ENCODE data around the gene PRDM16. TPM values are rescaled to one million over a fixed set of nuclear protein-coding genes. Genes with fewer than 3 reads are reported as not detected.

PRDM16 gene
- total RNA-seq, 1 donor from 2014 or later = 0.43 TPM

- FAIRE-seq (no peak), DNase-seq (ENCODE audit: low read depth) (no peak)
- Mint-ChIP-seq H3K36me3 (ENCODE audit: low read depth, unreplicated experiment) (no peaks in the 10 kb centered on the region), H3K4me3 (ENCODE audit: unreplicated experiment) (no peak overlapping the region), H3K27me3 (ENCODE audit: low read depth, unreplicated experiment) (peaks cover 58% of the 10 kb centered on the region), H3K27ac (ENCODE audit: unreplicated experiment) (no peak overlapping the region), H3K9me3 (ENCODE audit: unreplicated experiment) (peaks cover 2% of the 10 kb centered on the region), H3K4me1 (ENCODE audit: low read depth, unreplicated experiment) (no peaks in the 10 kb centered on the region)
- Histone ChIP-seq H3K9ac (ENCODE audit: low read length) (no peak overlapping the region), H4K20me1 (ENCODE audit: insufficient read depth, low read length) (no peaks in the 10 kb centered on the region), H3K4me3 (ENCODE audit: insufficient read depth, low read depth, low read length) (no peak overlapping the region), H3K4me2 (ENCODE audit: low read length) (no peak overlapping the region), H3K79me2 (ENCODE audit: insufficient read depth, low read length) (no peaks in the 10 kb centered on the region), H3K4me1 (ENCODE audit: insufficient read depth, low read length) (peaks cover 4% of the 10 kb centered on the region), H3K36me3 (ENCODE audit: insufficient read depth, low read length) (no peaks in the 10 kb centered on the region), H2AFZ (ENCODE audit: low read depth, low read length) (no peak overlapping the region), H3K27me3 (ENCODE audit: insufficient read depth, low read length) (no peaks in the 10 kb centered on the region), H3K9me3 (ENCODE audit: insufficient read depth, low read depth, low read length) (no peaks in the 10 kb centered on the region), H3K27ac (ENCODE audit: low read depth, low read length) (no peak overlapping the region)
- no peak for TF ChIP-seq CTCF (IDR thresholded peaks at IDR 0.05; ENCODE audit: insufficient read depth, low read depth, low read length)
- TF ChIP-seq EZH2 (IDR thresholded peaks at IDR 0.05; ENCODE audit: insufficient read depth, low read length) = no peak
Measured at GRCh38 chr1:3383679-3384078, 314.7 kb downstream of the PRDM16 start.

- no peak overlapping the region for H3K27ac Mint-ChIP-seq (ENCODE audit: unreplicated experiment)
Measured at GRCh38 chr1:3384407-3384806, 315.4 kb downstream of the PRDM16 start.

More at GRCh38 chr1:3384407-3384806, 315.4 kb downstream of the PRDM16 start:
- no peaks in the 10 kb centered on the region for H3K36me3 Mint-ChIP-seq (ENCODE audit: low read depth, unreplicated experiment)
- peaks cover 2% of the 10 kb centered on the region for H3K9me3 Mint-ChIP-seq (ENCODE audit: unreplicated experiment)
- Histone ChIP-seq H2AFZ (ENCODE audit: low read depth, low read length) (no peak overlapping the region), H3K27me3 (ENCODE audit: insufficient read depth, low read length) (no peaks in the 10 kb centered on the region), H3K79me2 (ENCODE audit: insufficient read depth, low read length) (no peaks in the 10 kb centered on the region), H3K27ac (ENCODE audit: low read depth, low read length) (no peak overlapping the region), H4K20me1 (ENCODE audit: insufficient read depth, low read length) (no peaks in the 10 kb centered on the region), H3K9me3 (ENCODE audit: insufficient read depth, low read depth, low read length) (no peaks in the 10 kb centered on the region), H3K4me1 (ENCODE audit: insufficient read depth, low read length) (peaks cover 4% of the 10 kb centered on the region), H3K4me3 (ENCODE audit: insufficient read depth, low read depth, low read length) (no peak overlapping the region), H3K4me2 (ENCODE audit: low read length) (no peak overlapping the region), H3K9ac (ENCODE audit: low read length) (no peak overlapping the region), H3K36me3 (ENCODE audit: insufficient read depth, low read length) (no peaks in the 10 kb centered on the region)
- no peak for DNase-seq (ENCODE audit: low read depth)
- TF ChIP-seq EZH2 (IDR thresholded peaks at IDR 0.05; ENCODE audit: insufficient read depth, low read length) (no peak), CTCF (IDR thresholded peaks at IDR 0.05; ENCODE audit: insufficient read depth, low read depth, low read length) (no peak)
- no peaks in the 10 kb centered on the region for H3K4me1 Mint-ChIP-seq (ENCODE audit: low read depth, unreplicated experiment)
- H3K27me3 Mint-ChIP-seq (ENCODE audit: low read depth, unreplicated experiment) = peaks cover 60% of the 10 kb centered on the region
- no peak overlapping the region for H3K4me3 Mint-ChIP-seq (ENCODE audit: unreplicated experiment)
- FAIRE-seq = no peak

Data from astrocyte (in vitro differentiated cells and primary cell).